Parathyroid adenoma (tissue), 2 donors: ENCODE data around the gene NDST3.

Experiments
- H2AFZ ChIP-seq: fragments of 300-600 bp; sonication (generic); one replicate; pipeline ENCODE4 v1.7.0; 2017; ENCODE audit warnings: antibody characterized with exemption, mild to moderate bottlenecking
- H3K27ac ChIP-seq: fragments of 300-600 bp; sonication (generic); one replicate; pipeline ENCODE4 v1.7.0; 2017
- H3K27me3 ChIP-seq: fragments of 300-600 bp; sonication (generic); one replicate; pipeline ENCODE4 v1.7.0; 2017; ENCODE audit warnings: low read length; ENCODE audit not compliant: control insufficient read depth, insufficient read depth
- H3K36me3 ChIP-seq: fragments of 300-600 bp; sonication (generic); one replicate; pipeline ENCODE4 v1.7.0; 2017; ENCODE audit warnings: low read length; ENCODE audit not compliant: control insufficient read depth, insufficient read depth
- H3K4me1 ChIP-seq: fragments of 300-600 bp; sonication (generic); one replicate; pipeline ENCODE4 v1.7.0; 2017; ENCODE audit warnings: control low read depth
- H3K4me2 ChIP-seq: fragments of 300-600 bp; sonication (generic); one replicate; pipeline ENCODE4 v1.7.0; 2017; ENCODE audit warnings: low read length
- H3K4me3 ChIP-seq: fragments of 300-600 bp; sonication (generic); one replicate; pipeline ENCODE4 v1.7.0; 2017; ENCODE audit warnings: low read depth, low read length
- H3K79me2 ChIP-seq: fragments of 300-600 bp; sonication (generic); one replicate; pipeline ENCODE4 v1.7.0; 2017; ENCODE audit warnings: control low read depth
- H3K9ac ChIP-seq: fragments of 300-600 bp; sonication (generic); one replicate; pipeline ENCODE4 v1.7.0; 2017; ENCODE audit warnings: mild to moderate bottlenecking
- H3K9me3 ChIP-seq: fragments of 300-600 bp; sonication (generic); one replicate; pipeline ENCODE4 v1.7.0; 2017; ENCODE audit warnings: low read length; ENCODE audit not compliant: control insufficient read depth
- TF ChIP-seq, protein P1 (sequence below): fragments of 300-600 bp; sonication (generic); IDR thresholded peaks from one replicate; pipeline ENCODE4 v1.7.0; 2017; ENCODE audit warnings: antibody characterized with exemption, mild to moderate bottlenecking
- donor health status: primary hyperparathyroidism.

Gene NDST3

DNA sequence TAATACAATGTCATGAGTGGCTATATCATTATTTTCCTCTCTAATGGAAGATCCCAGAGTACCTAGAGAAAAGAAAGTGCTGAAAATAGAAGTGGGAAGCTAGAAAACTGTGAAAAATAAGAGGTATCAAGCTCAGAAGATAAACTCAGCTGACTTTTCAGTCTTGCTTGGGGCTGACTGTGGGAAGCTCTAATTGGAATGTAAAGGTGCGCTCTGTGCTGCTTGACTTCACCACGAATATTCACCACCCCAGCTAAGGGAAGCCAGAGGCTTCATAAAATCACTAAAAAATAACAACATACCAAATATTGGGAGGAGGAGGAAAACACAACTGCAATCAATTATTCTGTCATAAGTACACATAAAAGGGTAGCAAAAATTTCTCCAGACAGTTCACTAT lies 25.1 kb downstream of the NDST3 start:
- Histone ChIP-seq H3K4me3 (no peak overlapping the region), H3K36me3 (no peaks in the 10 kb centered on the region), H3K27ac (no peak overlapping the region), H3K9me3 (no peaks in the 10 kb centered on the region), H3K27me3 (no peaks in the 10 kb centered on the region), H3K4me1 (no peaks in the 10 kb centered on the region), H2AFZ (no peak overlapping the region), H3K9ac (no peak overlapping the region), H3K4me2 (no peak overlapping the region), H3K79me2 (no peaks in the 10 kb centered on the region)
- TF ChIP-seq, protein P1, sequence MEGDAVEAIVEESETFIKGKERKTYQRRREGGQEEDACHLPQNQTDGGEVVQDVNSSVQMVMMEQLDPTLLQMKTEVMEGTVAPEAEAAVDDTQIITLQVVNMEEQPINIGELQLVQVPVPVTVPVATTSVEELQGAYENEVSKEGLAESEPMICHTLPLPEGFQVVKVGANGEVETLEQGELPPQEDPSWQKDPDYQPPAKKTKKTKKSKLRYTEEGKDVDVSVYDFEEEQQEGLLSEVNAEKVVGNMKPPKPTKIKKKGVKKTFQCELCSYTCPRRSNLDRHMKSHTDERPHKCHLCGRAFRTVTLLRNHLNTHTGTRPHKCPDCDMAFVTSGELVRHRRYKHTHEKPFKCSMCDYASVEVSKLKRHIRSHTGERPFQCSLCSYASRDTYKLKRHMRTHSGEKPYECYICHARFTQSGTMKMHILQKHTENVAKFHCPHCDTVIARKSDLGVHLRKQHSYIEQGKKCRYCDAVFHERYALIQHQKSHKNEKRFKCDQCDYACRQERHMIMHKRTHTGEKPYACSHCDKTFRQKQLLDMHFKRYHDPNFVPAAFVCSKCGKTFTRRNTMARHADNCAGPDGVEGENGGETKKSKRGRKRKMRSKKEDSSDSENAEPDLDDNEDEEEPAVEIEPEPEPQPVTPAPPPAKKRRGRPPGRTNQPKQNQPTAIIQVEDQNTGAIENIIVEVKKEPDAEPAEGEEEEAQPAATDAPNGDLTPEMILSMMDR, result no peak

- Histone ChIP-seq H3K4me1 (no peaks in the 10 kb centered on the region), H3K9ac (no peak overlapping the region), H3K27ac (no peak overlapping the region), H3K9me3 (no peaks in the 10 kb centered on the region), H3K4me2 (no peak overlapping the region), H3K36me3 (no peaks in the 10 kb centered on the region), H3K4me3 (no peak overlapping the region), H3K79me2 (no peaks in the 10 kb centered on the region), H3K27me3 (no peaks in the 10 kb centered on the region), H2AFZ (no peak overlapping the region)
- TF ChIP-seq, protein P1, result no peak
These were observed 42.9 kb downstream of the NDST3 start for GRCh38 chr4:118076958-118077766.

DNA sequence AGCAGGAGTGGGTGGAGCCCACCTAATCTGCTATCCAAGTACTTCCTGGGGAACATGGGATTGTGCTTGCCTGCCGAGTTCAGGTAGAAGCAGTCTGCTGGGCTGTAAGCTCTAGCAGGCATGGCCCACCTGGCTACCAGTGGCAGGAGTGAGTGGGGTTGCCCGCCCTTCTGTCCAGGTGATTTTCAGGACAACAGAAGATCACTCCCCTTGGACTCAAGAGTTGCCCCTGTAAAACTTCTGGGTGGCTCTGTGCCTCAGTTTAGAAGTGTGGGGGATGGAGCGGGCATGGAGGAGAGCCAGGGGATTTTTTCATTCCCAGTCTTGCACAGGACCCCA lies 43.5 kb downstream of the NDST3 start:
- no peak overlapping the region for H3K4me3 ChIP-seq
- H3K4me1 ChIP-seq, result no peaks in the 10 kb centered on the region
- H3K36me3 ChIP-seq, result no peaks in the 10 kb centered on the region
- no peak overlapping the region for H3K9ac ChIP-seq
- H3K9me3 ChIP-seq, result no peaks in the 10 kb centered on the region
- TF ChIP-seq, protein P1, result no peak
- H3K27ac ChIP-seq, result no peak overlapping the region
- H3K4me2 ChIP-seq, result no peak overlapping the region
- no peaks in the 10 kb centered on the region for H3K27me3 ChIP-seq
- H3K79me2 ChIP-seq, result no peaks in the 10 kb centered on the region
- no peak overlapping the region for H2AFZ ChIP-seq

DNA sequence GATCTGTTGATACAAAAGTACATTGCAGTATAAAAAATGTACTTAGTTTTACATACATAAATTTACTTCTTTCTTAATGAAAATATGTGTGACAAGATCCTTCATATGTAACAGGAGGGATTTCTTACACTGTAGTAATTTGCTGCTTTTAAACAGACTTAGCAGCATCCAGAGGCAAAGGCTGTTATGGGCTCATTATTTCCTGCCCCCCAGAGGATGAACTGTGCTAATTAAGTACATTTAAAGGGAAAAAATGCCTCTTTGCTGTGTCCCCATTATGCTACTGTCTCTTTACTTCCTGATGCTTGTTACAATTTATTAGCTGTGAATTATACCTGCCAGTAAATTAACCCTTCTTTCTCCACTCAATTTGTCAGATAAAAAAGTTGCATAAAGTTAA lies 47.1 kb downstream of the NDST3 start:
- Histone ChIP-seq H3K9ac (no peak overlapping the region), H3K36me3 (no peaks in the 10 kb centered on the region), H3K4me2 (no peak overlapping the region), H3K4me1 (no peaks in the 10 kb centered on the region), H3K27me3 (no peaks in the 10 kb centered on the region), H3K27ac (no peak overlapping the region), H3K4me3 (no peak overlapping the region), H2AFZ (no peak overlapping the region), H3K79me2 (no peaks in the 10 kb centered on the region), H3K9me3 (no peaks in the 10 kb centered on the region)
- TF ChIP-seq, protein P1, result no peak

DNA sequence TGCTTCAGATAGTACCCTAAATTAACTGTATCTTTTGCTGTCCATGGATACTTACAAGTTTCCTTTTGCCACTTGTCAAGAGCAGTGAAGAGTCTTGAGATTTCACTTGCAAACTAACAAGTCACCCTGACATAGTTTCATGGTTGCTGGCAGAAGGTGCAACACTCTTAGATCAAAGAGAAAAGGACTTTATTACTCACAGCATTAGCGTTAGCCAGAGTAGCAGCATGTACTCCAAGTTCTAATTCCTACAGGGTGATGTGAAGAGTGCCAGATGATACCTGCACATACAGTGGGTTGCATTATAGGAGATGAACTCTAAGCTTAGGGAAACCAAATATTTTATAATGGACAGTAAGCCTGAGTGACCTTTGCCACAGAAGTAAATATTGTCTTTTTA lies 47.9 kb downstream of the NDST3 start:
- Histone ChIP-seq H3K4me1 (no peaks in the 10 kb centered on the region), H2AFZ (no peak overlapping the region), H3K9me3 (no peaks in the 10 kb centered on the region), H3K4me2 (no peak overlapping the region), H3K27me3 (no peaks in the 10 kb centered on the region), H3K79me2 (no peaks in the 10 kb centered on the region), H3K36me3 (no peaks in the 10 kb centered on the region), H3K27ac (no peak overlapping the region), H3K9ac (no peak overlapping the region), H3K4me3 (no peak overlapping the region)
- TF ChIP-seq, protein P1, result no peak
